HG02759 (cell line): ENCODE measurements around the gene ADRB1.

Experiments used
- ATAC-seq: cut with Tn5 transposase; IDR thresholded peaks from one replicate; pipeline ENCODE4 v1.9.1; 2021; ENCODE audit warnings: mild to moderate bottlenecking, moderate library complexity; ENCODE audit not compliant: unreplicated experiment

Gene ADRB1

GRCh38 chr10:114043532-114044246 is at the start of gene ADRB1:
Gene ADRB1 (plus strand): TSS chr10:114043866. CDS start chr10:114044133, 267 bp downstream.
- ATAC-seq: peak; percentile 49

DNA sequence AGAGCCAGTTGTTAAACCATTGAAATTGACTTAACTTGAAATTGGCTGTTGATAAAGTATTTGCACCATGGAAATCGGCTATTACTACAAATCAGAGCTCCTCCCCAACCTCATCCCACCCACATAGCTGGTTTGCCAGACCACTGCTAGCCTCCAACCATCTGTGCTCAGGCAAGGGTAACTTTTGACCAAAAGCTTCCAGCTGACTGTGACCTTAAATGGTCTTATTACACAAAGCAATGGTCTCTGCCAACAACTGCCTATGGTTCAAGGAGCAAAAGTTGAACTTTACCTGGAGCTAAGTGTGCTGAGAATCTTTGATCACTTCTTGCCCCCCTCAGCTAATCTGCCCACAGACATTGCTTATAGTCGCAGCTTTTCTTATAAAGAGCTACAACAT is 48.5 kb upstream of the ADRB1 start:
- ATAC-seq: no peak

DNA sequence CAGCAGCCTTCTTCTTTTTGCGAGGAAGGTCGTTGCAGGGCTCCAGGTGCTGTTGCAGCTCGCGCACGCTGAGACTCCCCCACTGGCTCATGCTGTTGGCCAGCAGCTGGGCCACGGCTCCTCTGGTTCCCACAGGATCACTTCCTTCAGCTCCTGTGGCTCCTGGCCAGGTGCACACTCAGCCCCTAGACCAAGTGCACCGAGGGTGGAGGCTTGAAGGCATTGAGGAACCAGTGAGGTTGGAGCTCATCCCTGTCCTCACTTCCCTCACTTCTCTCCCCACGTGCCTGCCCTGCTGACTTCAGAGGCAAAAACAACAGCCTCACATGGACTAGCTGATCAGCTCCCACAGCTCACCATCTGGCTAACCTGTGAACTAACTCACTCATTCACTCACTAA is 46.2 kb upstream of the ADRB1 start:
- no peak for ATAC-seq

- no peak for ATAC-seq
Observed at GRCh38 chr10:113999531-113999930, 44.1 kb upstream of the ADRB1 start.

DNA sequence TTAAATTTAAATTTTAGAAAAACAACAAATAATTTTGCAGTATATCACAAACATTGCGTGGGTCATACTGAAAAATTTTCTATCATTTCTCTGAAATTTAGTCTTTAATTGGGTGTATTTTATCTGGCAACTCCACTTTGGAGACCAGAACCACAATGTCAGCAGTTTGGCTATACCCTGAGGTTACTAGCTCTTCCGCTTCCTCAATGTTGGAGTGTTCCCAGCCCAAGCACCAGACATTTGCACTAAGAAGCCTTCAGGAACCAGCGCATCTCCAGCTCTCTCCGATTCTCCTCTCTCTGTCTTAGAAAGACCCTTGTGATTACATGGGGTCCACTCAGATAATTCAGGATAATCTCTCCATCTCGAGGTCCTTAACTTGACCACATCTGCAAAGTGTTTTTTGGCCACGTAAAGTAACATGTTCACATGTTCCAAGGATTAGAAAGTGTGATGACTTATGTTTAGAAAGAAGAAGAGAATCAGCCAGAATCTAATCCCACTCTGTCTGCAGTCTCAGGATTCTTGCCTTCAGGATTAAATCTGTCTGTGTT is 43.1 kb upstream of the ADRB1 start:
- no peak for ATAC-seq

- ATAC-seq: no peak
Observed at GRCh38 chr10:114002422-114002821, 41.2 kb upstream of the ADRB1 start.

DNA sequence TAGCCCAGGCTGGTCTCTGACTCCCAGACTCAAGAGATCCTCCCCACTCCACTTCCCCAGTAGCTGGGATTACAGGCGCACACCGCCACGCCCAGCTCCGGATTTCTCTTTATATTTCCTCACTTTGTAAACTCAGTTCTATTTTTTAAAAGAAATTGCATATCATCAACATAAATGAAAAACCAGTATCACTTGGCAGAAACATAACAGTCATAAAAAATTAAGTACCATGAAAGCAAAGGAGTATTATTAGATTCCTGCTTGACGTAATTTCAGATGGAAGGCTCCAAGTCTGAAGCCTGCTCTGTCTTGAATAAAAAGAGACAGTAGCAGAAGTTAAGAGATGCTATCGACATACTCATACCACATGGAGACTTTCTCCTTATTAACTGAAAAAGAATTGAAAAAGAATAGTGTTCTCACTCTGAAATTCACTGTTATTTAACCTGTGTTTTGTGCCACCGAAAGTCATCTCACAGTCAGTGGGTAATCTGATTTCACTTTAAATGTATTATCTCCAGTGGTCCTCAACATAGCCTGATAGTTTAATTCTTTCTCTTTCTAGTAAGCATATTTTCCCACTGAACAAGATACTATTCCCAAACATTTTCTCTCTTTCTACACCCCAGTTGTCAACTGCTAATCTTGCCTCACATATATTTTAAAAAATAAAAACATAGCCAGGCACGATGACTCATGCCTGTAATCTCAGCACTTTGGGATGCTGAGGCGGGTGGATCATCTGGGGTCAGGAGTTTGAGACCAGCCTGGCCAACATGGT is 40.3 kb upstream of the ADRB1 start:
- no peak for ATAC-seq

GRCh38 chr10:114009281-114009996 is 34.2 kb upstream of the ADRB1 start:
- ATAC-seq: no peak

- ATAC-seq: no peak
Observed at GRCh38 chr10:114010316-114010715, 33.4 kb upstream of the ADRB1 start.

GRCh38 chr10:114012650-114013049 is 31.0 kb upstream of the ADRB1 start:
- ATAC-seq: no peak

DNA sequence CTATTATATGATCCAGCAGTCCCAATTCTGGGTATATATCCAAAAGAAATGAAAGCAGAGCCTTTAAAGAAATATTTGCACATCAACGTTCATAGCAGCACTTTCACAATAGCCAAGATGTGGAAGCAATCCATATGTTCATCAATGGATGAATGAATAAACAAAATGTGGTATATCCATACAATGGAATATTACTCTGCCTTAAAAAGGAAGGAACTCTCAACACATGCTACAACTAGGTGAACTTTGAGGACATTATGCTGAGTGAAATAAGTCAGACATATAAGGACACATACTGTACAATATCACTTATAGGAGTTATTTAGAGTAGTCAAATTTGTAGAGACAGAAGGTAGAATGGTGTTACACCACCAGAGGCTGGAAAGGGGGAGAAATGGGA is 28.0 kb upstream of the ADRB1 start:
- ATAC-seq: no peak

DNA sequence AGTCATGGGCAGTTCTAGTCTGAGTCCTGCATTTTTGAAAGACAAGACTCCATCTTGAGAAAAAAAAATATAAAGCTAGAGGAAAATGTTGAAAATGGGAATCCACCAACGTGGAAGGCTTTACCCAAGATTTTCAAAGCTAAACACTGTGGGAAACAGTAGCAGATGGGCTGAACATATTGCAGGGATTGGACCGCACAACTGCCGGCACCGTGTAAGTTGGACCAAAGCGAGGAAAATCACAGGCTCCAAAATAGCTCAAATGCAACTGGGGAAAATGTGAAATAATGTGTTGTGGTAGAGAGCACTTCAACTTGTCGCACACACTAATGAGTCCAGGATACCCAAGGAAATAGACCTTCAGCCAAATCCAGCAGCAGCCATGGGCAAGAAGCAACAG is 26.4 kb upstream of the ADRB1 start:
- ATAC-seq: no peak

DNA sequence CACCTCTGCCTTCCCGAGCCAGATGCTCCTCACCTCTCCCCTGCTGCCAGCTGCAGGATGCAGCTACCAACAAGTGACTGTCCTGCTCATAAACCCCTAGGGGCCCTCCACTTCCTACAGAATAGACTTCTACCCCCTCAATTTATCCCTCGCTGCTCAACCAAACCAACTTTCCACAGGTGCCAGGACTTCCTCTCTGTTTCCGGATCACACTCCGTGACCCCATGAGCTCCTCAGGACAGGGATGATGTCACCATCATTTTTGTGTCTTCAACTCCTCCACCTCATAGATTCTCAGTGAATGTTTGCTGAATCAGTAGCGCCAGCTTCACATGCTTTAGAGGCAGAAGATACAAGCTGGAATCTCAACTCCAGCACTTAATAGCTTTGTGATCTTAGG is 25.8 kb upstream of the ADRB1 start:
- ATAC-seq: no peak

- ATAC-seq: no peak
Observed at GRCh38 chr10:114019226-114019625, 24.4 kb upstream of the ADRB1 start.

GRCh38 chr10:114021154-114021553 is 22.5 kb upstream of the ADRB1 start:
- no peak for ATAC-seq

DNA sequence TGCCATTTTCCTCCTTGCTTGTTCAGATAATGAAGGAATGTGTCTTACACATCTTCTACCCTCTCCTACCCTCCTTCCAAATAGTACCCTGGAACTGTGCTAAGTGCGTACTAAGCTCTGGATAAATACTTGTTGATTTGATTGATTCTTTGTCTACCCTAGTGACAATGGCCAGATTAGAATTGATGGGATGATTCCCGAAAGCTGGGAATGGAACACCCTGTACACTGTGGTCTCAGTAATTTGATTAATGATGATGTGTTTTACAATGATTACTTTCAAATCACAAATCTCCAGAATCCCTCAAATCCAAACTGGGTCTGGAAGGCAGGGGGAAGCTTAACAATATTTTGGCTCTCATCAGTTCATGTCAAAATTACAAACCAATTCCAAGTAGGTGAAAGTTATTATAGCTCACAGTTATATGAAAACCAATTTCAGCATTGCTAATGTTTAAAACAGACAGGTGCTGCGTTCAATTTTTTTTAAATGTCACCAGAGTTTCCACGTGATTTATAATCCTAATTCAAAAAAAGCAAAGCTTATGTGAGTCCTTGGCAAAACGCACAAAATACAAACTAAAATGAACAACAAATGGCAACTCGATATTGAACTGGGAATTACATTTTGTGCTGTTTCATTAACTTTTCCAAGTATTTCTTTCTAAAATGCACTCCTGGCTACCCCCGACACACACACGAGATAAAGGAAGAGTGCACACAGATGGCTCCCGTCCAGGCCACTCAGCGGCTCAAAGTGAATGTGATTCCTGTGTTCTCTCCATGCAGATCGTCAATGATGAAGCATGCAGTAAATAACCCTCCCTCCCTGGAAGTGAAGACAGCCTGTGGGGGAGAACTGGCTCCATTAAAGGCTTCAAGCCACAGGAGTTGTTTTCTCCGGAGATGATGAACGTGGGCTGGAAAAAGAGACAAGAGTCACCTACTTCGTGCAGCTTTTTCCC is 21.7 kb upstream of the ADRB1 start:
- no peak for ATAC-seq

DNA sequence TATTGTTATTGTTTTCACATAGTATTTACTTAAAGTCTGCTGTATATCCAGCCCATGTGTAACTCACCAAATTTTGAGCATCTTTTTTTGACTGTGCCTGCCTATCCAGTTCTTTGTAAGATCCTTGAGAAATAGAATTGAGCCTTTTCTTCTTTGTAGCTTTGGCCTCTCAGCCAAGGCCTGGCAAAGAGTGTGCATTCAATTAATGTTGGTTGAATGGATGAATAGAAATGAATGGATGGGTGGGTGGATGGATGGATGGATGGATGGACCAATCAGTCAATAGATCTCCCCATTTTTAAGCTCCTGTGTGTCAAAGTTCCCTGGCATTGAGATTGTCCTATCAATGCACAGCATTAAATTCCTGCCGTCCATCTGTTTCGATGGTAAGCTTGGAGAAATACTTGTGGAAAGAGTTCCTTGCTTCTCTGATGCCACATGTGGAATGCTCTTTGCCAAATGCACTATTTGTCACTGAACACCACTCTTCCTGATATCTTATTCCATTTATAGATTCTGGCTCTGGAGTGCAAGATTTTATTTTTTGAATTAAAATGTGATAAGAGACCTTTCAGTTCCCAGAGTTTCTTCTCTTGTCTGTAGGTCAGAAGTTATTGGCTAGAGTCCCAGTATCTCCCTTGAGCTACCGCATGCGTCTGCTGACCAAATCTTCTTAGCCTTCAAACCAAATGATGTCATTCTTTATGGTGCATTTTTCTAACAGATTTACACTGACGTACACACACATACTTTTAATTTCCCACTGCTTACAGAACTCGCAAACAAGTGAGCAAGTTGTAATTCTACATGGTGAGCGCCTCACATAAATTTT is 20.7 kb upstream of the ADRB1 start:
- ATAC-seq: no peak

- ATAC-seq: peak; percentile 82
Observed at GRCh38 chr10:114024876-114025610, 18.6 kb upstream of the ADRB1 start.
